Endodermal cell (in vitro differentiated cells): ENCODE data around the gene ZBTB7A. TPM values are rescaled to one million over a fixed set of nuclear protein-coding genes. Genes with fewer than 3 reads are reported as not detected.

Experiments
- DNase-seq: peaks from one replicate; pipeline ENCODE4 v3.0.0-alpha.2; 2017
- H3K27ac ChIP-seq: 2 replicates; pipeline ENCODE4 v1.5.1; 2013; ENCODE audit warnings: mild to moderate bottlenecking, low read depth, low read length, moderate library complexity
- H3K27me3 ChIP-seq: 2 replicates; pipeline ENCODE4 v1.6.1; 2013; ENCODE audit warnings: mild to moderate bottlenecking, low read length, moderate library complexity; ENCODE audit not compliant: insufficient read depth, control insufficient read depth, poor library complexity, severe bottlenecking
- H3K36me3 ChIP-seq: 2 replicates; pipeline ENCODE4 v1.7.0; 2013; ENCODE audit warnings: mild to moderate bottlenecking, low read length, moderate library complexity; ENCODE audit not compliant: control insufficient read depth, insufficient read depth
- H3K4me1 ChIP-seq: one replicate; pipeline ENCODE4 v1.7.0; 2013; ENCODE audit warnings: low read length; ENCODE audit not compliant: control insufficient read depth, insufficient read depth
- H3K4me3 ChIP-seq: 2 replicates; pipeline ENCODE4 v1.5.1; 2013; ENCODE audit warnings: mild to moderate bottlenecking, low read length, moderate library complexity
- H3K9ac ChIP-seq: 2 replicates; pipeline ENCODE4 v1.6.1; 2013; ENCODE audit warnings: mild to moderate bottlenecking, low read length, moderate library complexity; ENCODE audit not compliant: poor library complexity, severe bottlenecking; ENCODE audit errors: extremely low read depth
- H3K9me3 ChIP-seq: 2 replicates; pipeline ENCODE4 v1.6.1; 2013; ENCODE audit warnings: mild to moderate bottlenecking, low read length, moderate library complexity; ENCODE audit not compliant: control insufficient read depth
- H3K27ac Mint-ChIP-seq: 2 replicates; pipeline ENCODE4 v1.8.0; 2020; ENCODE audit warnings: mixed read lengths
- H3K27me3 Mint-ChIP-seq: 2 replicates; pipeline ENCODE4 v1.8.0; 2021; ENCODE audit warnings: mild to moderate bottlenecking, mixed read lengths; ENCODE audit not compliant: insufficient read depth
- H3K36me3 Mint-ChIP-seq: 2 replicates; pipeline ENCODE4 v1.8.0; 2020; ENCODE audit warnings: low read depth, mixed read lengths
- H3K4me1 Mint-ChIP-seq: 2 replicates; pipeline ENCODE4 v1.8.0; 2020; ENCODE audit warnings: mixed read lengths
- H3K4me3 Mint-ChIP-seq: 2 replicates; pipeline ENCODE4 v1.8.0; 2020; ENCODE audit warnings: mild to moderate bottlenecking, moderate library complexity, mixed read lengths
- H3K9me3 Mint-ChIP-seq: 2 replicates; pipeline ENCODE4 v1.8.0; 2020; ENCODE audit warnings: mild to moderate bottlenecking, mixed read lengths
- CTCF ChIP-seq: fragments of 200-600 bp; sonication (generic); conservative IDR thresholded peaks from 2 replicates; pipeline ENCODE4 v1.5.0; 2021; ENCODE audit warnings: antibody characterized with exemption, mild to moderate bottlenecking
- whole genome bisulfite sequencing, 2 experiments: methylation state at CpG; one replicate each; pipeline versions ENCODE4 v1.1.5 to v1.1.7; 2013; ENCODE audit warnings: missing lambda C conversion rate in 2 of 2, mixed read lengths in 1 of 2; ENCODE audit not compliant: insufficient coverage in 1 of 2, insufficient read length in 1 of 2; 5-methylcytosine and 5-hydroxymethylcytosine counted together
- total RNA-seq, 2 donors: library from RNA; stranded (reverse); fragmentation: NEBNext Ultra II Directional in 1 of 2; extraction: Animal tissue kit (Norgen Biotek cat#: 25700) in 1 of 2; gene quantifications; 2 replicates in 1 of 2; 3 replicates in 1 of 2; pipeline ENCODE4 v1.2.1, GENCODE V29; 2021

Gene ZBTB7A
- total RNA-seq, 2 donors from 2014 or later = 19.2 to 22.1 TPM

GRCh38 chr19:4036576-4037300 lies 30.0 kb downstream of the ZBTB7A start:
- 91 to 96% methylated on average over 15 to 25 of the region's 25 CpGs for WGBS, 2 experiments

GRCh38 chr19:4035582-4035981 lies 31.1 kb downstream of the ZBTB7A start:
- WGBS, 2 experiments = 82 to 89% methylated on average over 7 of the region's 10 CpGs
- Histone ChIP-seq H3K4me1 (no peaks in the 10 kb centered on the region), H3K27me3 (no peaks in the 10 kb centered on the region), H3K9ac (no peak overlapping the region), H3K36me3 (peaks cover 20% of the 10 kb centered on the region), H3K4me3 (no peak overlapping the region), H3K9me3 (no peaks in the 10 kb centered on the region), H3K27ac (no peak overlapping the region)
- H3K4me3 Mint-ChIP-seq = no peak overlapping the region
- H3K27me3 Mint-ChIP-seq = no peaks in the 10 kb centered on the region
- no peaks in the 10 kb centered on the region for H3K4me1 Mint-ChIP-seq
- H3K9me3 Mint-ChIP-seq = peaks cover 2% of the 10 kb centered on the region
- DNase-seq = no peak
- no peak for TF ChIP-seq CTCF
- H3K27ac Mint-ChIP-seq = no peak overlapping the region
- peaks cover 13% of the 10 kb centered on the region for H3K36me3 Mint-ChIP-seq

More at GRCh38 chr19:4036576-4037300, 30.0 kb downstream of the ZBTB7A start:
- no peaks in the 10 kb centered on the region for H3K9me3 ChIP-seq
- Mint-ChIP-seq H3K27me3 (no peaks in the 10 kb centered on the region), H3K4me1 (no peaks in the 10 kb centered on the region), H3K27ac (no peak overlapping the region), H3K4me3 (no peak overlapping the region), H3K9me3 (peaks cover 2% of the 10 kb centered on the region), H3K36me3 (peaks cover 13% of the 10 kb centered on the region)
- H3K4me3 ChIP-seq = no peak overlapping the region
- DNase-seq = no peak
- TF ChIP-seq CTCF = no peak
- no peak overlapping the region for H3K27ac ChIP-seq
- H3K4me1 ChIP-seq = no peaks in the 10 kb centered on the region
- H3K27me3 ChIP-seq = no peaks in the 10 kb centered on the region
- H3K9ac ChIP-seq = no peak overlapping the region
- H3K36me3 ChIP-seq = peaks cover 20% of the 10 kb centered on the region

GRCh38 chr19:4035018-4035566 lies 31.6 kb downstream of the ZBTB7A start:
- Histone ChIP-seq H3K9ac (no peak overlapping the region), H3K27me3 (no peaks in the 10 kb centered on the region), H3K36me3 (peaks cover 20% of the 10 kb centered on the region), H3K4me1 (no peaks in the 10 kb centered on the region), H3K27ac (no peak overlapping the region), H3K9me3 (no peaks in the 10 kb centered on the region), H3K4me3 (no peak overlapping the region)
- Mint-ChIP-seq H3K4me3 (no peak overlapping the region), H3K9me3 (peaks cover 2% of the 10 kb centered on the region), H3K36me3 (peaks cover 9% of the 10 kb centered on the region), H3K27ac (no peak overlapping the region), H3K4me1 (no peaks in the 10 kb centered on the region), H3K27me3 (no peaks in the 10 kb centered on the region)
- WGBS, 2 experiments = 95 to 98% methylated on average over 14 to 19 of the region's 19 CpGs
- TF ChIP-seq CTCF = no peak
- DNase-seq = no peak
